ENCODE measurements around the gene OR12D1. TPM values are rescaled to one million over a fixed set of nuclear protein-coding genes. Genes with fewer than 3 reads are reported as not detected.
"Not testable (repeated sequence)": the region's sequence is repeated elsewhere in the genome, so short reads cannot be mapped to it uniquely, and the experiment has no call there.

Gene OR12D1
- polyA plus RNA-seq, 1 donor (not counting 4 experiments of a cell fraction or from before 2014, with no cell fraction given): not detected

DNA sequence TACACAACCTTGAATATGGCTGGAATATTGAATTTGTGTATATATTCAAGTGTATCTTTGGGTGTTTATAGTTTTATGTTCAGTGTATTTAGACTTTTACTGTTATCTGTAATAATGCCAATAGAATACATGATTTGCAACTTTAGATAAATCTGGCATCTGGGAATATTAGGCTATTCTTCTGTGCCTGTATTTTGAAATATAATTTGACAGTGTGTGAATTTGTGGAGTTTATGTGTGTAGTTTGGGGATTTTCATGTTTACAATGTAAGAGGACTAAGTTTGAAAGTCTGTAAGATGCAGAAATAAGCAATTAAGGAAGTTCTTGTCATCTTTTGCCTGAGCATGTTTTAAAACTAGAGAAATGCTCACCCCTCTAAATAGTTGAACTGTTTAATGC is 24.3 kb downstream of the OR12D1 start, which contains the start of gene OR10C1:
Gene OR10C1 (plus strand): TSS at position 301 of the 400 bp plus-strand sequence. CDS start 710 bp downstream, outside the sequence.
- no peak within 1 kb of the TSS for H3K4me3 ChIP-seq (ENCODE audit: control insufficient read depth in 2 of 3, extremely low read depth in 1 of 3, insufficient read depth in 2 of 3, low read depth in 1 of 3, low read length in 3 of 3)
- TF ChIP-seq, protein P1, sequence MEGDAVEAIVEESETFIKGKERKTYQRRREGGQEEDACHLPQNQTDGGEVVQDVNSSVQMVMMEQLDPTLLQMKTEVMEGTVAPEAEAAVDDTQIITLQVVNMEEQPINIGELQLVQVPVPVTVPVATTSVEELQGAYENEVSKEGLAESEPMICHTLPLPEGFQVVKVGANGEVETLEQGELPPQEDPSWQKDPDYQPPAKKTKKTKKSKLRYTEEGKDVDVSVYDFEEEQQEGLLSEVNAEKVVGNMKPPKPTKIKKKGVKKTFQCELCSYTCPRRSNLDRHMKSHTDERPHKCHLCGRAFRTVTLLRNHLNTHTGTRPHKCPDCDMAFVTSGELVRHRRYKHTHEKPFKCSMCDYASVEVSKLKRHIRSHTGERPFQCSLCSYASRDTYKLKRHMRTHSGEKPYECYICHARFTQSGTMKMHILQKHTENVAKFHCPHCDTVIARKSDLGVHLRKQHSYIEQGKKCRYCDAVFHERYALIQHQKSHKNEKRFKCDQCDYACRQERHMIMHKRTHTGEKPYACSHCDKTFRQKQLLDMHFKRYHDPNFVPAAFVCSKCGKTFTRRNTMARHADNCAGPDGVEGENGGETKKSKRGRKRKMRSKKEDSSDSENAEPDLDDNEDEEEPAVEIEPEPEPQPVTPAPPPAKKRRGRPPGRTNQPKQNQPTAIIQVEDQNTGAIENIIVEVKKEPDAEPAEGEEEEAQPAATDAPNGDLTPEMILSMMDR (optimal IDR thresholded peaks at IDR 0.05 in 1 of 3, IDR thresholded peaks at IDR 0.05 in 1 of 3, conservative IDR thresholded peaks at IDR 0.05 in 1 of 3; ENCODE audit: extremely low read depth in 1 of 3, insufficient read depth in 2 of 3, low read length in 3 of 3): no peak
- TF ChIP-seq EZH2 (IDR thresholded peaks at IDR 0.05; ENCODE audit: low read length): no peak
- H3K4me2 ChIP-seq (ENCODE audit: control insufficient read depth, extremely low read depth, insufficient read depth, low read depth, low read length): no peak within 1 kb of the TSS
- H3K27ac ChIP-seq (ENCODE audit: control insufficient read depth, insufficient read depth, low read length): no peak within 1 kb of the TSS
- no peaks in the 10 kb centered on the region for H3K36me3 ChIP-seq (ENCODE audit: control insufficient read depth in 2 of 2, extremely low read depth in 1 of 2, insufficient read depth in 2 of 2, low read length in 2 of 2)
- no peak within 1 kb of the TSS for H2AFZ ChIP-seq (ENCODE audit: control insufficient read depth, low read length)
- dilution Hi-C loops (cut with MboI; ENCODE audit: extremely low pct_ligation_motif_present, low sequenced_read_pairs): no loop called here
- no peaks in the 10 kb centered on the region for H3K27me3 ChIP-seq (ENCODE audit: control insufficient read depth, extremely low read depth, insufficient read depth, low read length)
- no peaks in the 10 kb centered on the region for H3K9me1 ChIP-seq (ENCODE audit: control insufficient read depth, extremely low read depth, insufficient read depth, low read length)
- H3K9me3 ChIP-seq (ENCODE audit: control insufficient read depth, low read depth, low read length): no peaks in the 10 kb centered on the region
- DNase-seq (ENCODE audit: low read depth, low spot score) (no peak), FAIRE-seq (no peak)
- no peaks in the 10 kb centered on the region for H3K4me1 ChIP-seq (ENCODE audit: control insufficient read depth, extremely low read depth, insufficient read depth, low read length)
- no peaks in the 10 kb centered on the region for H4K20me1 ChIP-seq (ENCODE audit: control insufficient read depth, extremely low read depth, insufficient read depth, low read length)
- H3K9ac ChIP-seq (ENCODE audit: control insufficient read depth, extremely low read depth, insufficient read depth, low read length): no peak within 1 kb of the TSS
- no peaks in the 10 kb centered on the region for H3K79me2 ChIP-seq (ENCODE audit: control insufficient read depth, insufficient read depth, low read length)

DNA sequence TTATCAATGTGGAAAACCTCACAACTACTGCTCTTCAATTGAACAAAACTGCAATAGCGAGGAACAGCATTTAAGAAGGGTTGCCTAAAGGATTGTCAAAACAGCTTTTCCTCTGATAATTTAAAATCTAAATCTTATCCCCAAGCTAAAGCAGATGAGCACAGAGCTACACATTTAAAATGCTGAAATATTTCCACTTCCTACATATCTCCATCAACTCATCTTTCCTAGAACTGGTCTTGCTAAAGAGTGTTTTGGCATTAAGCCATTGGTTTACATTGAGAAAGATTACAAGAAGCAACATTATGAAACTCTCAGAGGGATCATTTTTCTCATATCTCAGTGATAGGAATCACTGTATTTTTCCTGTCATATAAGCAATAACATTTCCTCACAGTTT is 28.0 kb downstream of the OR12D1 start:
- Histone ChIP-seq H3K27ac (ENCODE audit: control insufficient read depth, insufficient read depth, low read length) (no peak overlapping the region), H3K4me1 (ENCODE audit: control insufficient read depth, extremely low read depth, insufficient read depth, low read length) (peaks cover 5% of the 10 kb centered on the region), H3K9me3 (ENCODE audit: control insufficient read depth, low read depth, low read length) (no peaks in the 10 kb centered on the region), H4K20me1 (ENCODE audit: control insufficient read depth, extremely low read depth, insufficient read depth, low read length) (no peaks in the 10 kb centered on the region), H3K4me3 (ENCODE audit: control insufficient read depth in 2 of 3, extremely low read depth in 1 of 3, insufficient read depth in 2 of 3, low read depth in 1 of 3, low read length in 3 of 3) (no peak overlapping the region), H3K4me2 (ENCODE audit: control insufficient read depth, extremely low read depth, insufficient read depth, low read depth, low read length) (no peak overlapping the region), H2AFZ (ENCODE audit: control insufficient read depth, low read length) (no peak overlapping the region), H3K27me3 (ENCODE audit: control insufficient read depth, extremely low read depth, insufficient read depth, low read length) (no peaks in the 10 kb centered on the region), H3K9ac (ENCODE audit: control insufficient read depth, extremely low read depth, insufficient read depth, low read length) (no peak overlapping the region), H3K9me1 (ENCODE audit: control insufficient read depth, extremely low read depth, insufficient read depth, low read length) (no peaks in the 10 kb centered on the region), H3K79me2 (ENCODE audit: control insufficient read depth, insufficient read depth, low read length) (no peaks in the 10 kb centered on the region), H3K36me3 (ENCODE audit: control insufficient read depth in 2 of 2, extremely low read depth in 1 of 2, insufficient read depth in 2 of 2, low read length in 2 of 2) (no peaks in the 10 kb centered on the region)
- dilution Hi-C loops (cut with MboI; ENCODE audit: extremely low pct_ligation_motif_present, low sequenced_read_pairs): no loop called here
- no peak for TF ChIP-seq EZH2 (IDR thresholded peaks at IDR 0.05; ENCODE audit: low read length)
- FAIRE-seq: no peak
- DNase-seq (ENCODE audit: low read depth, low spot score): no peak

DNA sequence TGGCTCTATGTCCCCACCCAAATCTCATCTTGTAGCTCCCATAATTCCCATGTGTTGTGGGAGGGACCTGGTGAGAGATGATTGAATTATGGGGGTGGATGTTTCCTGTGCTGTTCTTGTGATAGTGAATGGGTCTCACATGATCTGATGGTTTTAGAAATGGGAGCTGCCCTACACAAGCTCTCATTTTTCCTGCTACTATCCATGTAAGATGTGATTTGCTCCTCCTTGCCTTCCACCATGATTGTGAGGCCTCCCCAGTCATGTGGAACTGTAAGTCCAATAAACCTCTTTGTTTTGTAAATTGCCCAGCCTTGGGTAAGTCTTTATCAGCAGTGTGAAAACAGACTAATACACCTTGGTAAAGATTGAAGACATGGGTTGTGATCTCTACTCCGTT is 29.3 kb downstream of the OR12D1 start:
- H3K9me3 ChIP-seq (ENCODE audit: control insufficient read depth, low read depth, low read length); H3K27me3 ChIP-seq (ENCODE audit: control insufficient read depth, extremely low read depth, insufficient read depth, low read length); H3K79me2 ChIP-seq (ENCODE audit: control insufficient read depth, insufficient read depth, low read length); H3K9ac ChIP-seq (ENCODE audit: control insufficient read depth, extremely low read depth, insufficient read depth, low read length); H4K20me1 ChIP-seq (ENCODE audit: control insufficient read depth, extremely low read depth, insufficient read depth, low read length); H3K4me3 ChIP-seq (ENCODE audit: control insufficient read depth in 2 of 3, extremely low read depth in 1 of 3, insufficient read depth in 2 of 3, low read depth in 1 of 3, low read length in 3 of 3); H3K9me1 ChIP-seq (ENCODE audit: control insufficient read depth, extremely low read depth, insufficient read depth, low read length); H3K27ac ChIP-seq (ENCODE audit: control insufficient read depth, insufficient read depth, low read length); dilution Hi-C loops (cut with MboI; ENCODE audit: extremely low pct_ligation_motif_present, low sequenced_read_pairs); H2AFZ ChIP-seq (ENCODE audit: control insufficient read depth, low read length); DNase-seq (ENCODE audit: low read depth, low spot score); H3K4me2 ChIP-seq (ENCODE audit: control insufficient read depth, extremely low read depth, insufficient read depth, low read depth, low read length); H3K36me3 ChIP-seq (ENCODE audit: control insufficient read depth in 2 of 2, extremely low read depth in 1 of 2, insufficient read depth in 2 of 2, low read length in 2 of 2); H3K4me1 ChIP-seq (ENCODE audit: control insufficient read depth, extremely low read depth, insufficient read depth, low read length); FAIRE-seq: not testable (repeated sequence)

Measured in keratinocyte (primary cell).